Vagina (tissue), 2 donors: Measurements from ENCODE around the gene ETS1.

Experiments used
- POLR2A ChIP-seq, 2 donors: fragments of 450-650 bp; IDR thresholded peaks; one replicate each; pipeline ENCODE4 v1.6.1; 2017; ENCODE audit warnings: antibody characterized with exemption in 2 of 2, mild to moderate bottlenecking in 2 of 2, moderate library complexity in 2 of 2
- TF ChIP-seq, protein P1 (sequence below), 3 experiments: fragments of 450-650 bp in 2 of 3; fragments of 200-600 bp in 1 of 3; sonication (generic) in 1 of 3; IDR thresholded peaks; one replicate each; pipeline ENCODE4 v1.5.1; 2017 to 2019; ENCODE audit warnings: antibody characterized with exemption in 3 of 3, mild to moderate bottlenecking in 2 of 3, moderate library complexity in 2 of 3

DNA sequence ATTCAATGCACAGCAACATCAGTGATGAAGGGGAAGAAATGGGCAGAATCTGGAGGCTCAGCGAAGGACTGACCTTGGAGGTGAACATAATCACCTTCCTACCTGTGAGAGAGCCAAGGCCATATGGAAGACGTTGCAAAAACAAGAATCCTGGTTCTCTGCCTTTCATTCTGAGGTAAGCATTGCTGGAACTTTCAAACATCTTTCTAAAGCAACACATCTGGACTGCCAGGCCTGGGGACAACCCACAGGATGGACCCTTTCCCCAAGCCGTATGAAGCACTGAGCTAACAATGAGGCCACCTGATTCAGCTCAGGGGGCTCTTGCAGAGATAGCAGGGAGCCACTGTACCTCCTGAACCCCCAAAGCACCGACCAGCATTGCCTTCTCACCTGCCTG, 70.5 kb downstream of the ETS1 start:
- TF ChIP-seq, protein P1, sequence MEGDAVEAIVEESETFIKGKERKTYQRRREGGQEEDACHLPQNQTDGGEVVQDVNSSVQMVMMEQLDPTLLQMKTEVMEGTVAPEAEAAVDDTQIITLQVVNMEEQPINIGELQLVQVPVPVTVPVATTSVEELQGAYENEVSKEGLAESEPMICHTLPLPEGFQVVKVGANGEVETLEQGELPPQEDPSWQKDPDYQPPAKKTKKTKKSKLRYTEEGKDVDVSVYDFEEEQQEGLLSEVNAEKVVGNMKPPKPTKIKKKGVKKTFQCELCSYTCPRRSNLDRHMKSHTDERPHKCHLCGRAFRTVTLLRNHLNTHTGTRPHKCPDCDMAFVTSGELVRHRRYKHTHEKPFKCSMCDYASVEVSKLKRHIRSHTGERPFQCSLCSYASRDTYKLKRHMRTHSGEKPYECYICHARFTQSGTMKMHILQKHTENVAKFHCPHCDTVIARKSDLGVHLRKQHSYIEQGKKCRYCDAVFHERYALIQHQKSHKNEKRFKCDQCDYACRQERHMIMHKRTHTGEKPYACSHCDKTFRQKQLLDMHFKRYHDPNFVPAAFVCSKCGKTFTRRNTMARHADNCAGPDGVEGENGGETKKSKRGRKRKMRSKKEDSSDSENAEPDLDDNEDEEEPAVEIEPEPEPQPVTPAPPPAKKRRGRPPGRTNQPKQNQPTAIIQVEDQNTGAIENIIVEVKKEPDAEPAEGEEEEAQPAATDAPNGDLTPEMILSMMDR (IDR thresholded peaks at IDR 0.05), result no peak
- TF ChIP-seq POLR2A (IDR thresholded peaks at IDR 0.05), result no peak
